Measurements from ENCODE around the gene PRR18. TPM values are rescaled to one million over a fixed set of nuclear protein-coding genes. Genes with fewer than 3 reads are reported as not detected.

PRR18 gene
- total RNA-seq, 2 donors from 2014 or later = not detected

GRCh38 chr6:166282394-166283032, 25.7 kb downstream of the PRR18 start:
- intact Hi-C loops (cut with DNase I, micrococcal nuclease) = no loop called here
- DNase-seq (no peak), ATAC-seq (no peak)

- intact Hi-C loops (cut with DNase I, micrococcal nuclease) = no loop called here
- no peak for ATAC-seq
- no peak for DNase-seq
Measured at GRCh38 chr6:166281104-166281503, 27.1 kb downstream of the PRR18 start.

GRCh38 chr6:166279393-166279679, 28.9 kb downstream of the PRR18 start:
- no peak for DNase-seq
- no peak for ATAC-seq
- intact Hi-C loops (cut with DNase I, micrococcal nuclease) = loop anchor here in 1 of 2 donors (10.0 kb wide), 1 partner anchor 115 kb away; no protein-coding TSS in a partner anchor

GRCh38 chr6:166278579-166279392, 29.4 kb downstream of the PRR18 start:
- ATAC-seq (no peak), DNase-seq (no peak)
- intact Hi-C loops (cut with DNase I, micrococcal nuclease) = loop anchor here in 1 of 2 donors (10.0 kb wide), 1 partner anchor 116 kb away; no protein-coding TSS in a partner anchor

- ATAC-seq = no peak
- intact Hi-C loops (cut with DNase I, micrococcal nuclease) = loop anchor here in 1 of 2 donors (10.0 kb wide), 1 partner anchor 117 kb away; no protein-coding TSS in a partner anchor
Measured at GRCh38 chr6:166277892-166278578, 30.2 kb downstream of the PRR18 start.

GRCh38 chr6:166277018-166277417, 31.2 kb downstream of the PRR18 start:
- ATAC-seq = no peak
- intact Hi-C loops (cut with DNase I, micrococcal nuclease) = loop anchor here in 1 of 2 donors (10.0 kb wide), 1 partner anchor 118 kb away; no protein-coding TSS in a partner anchor
- DNase-seq = no peak

More at GRCh38 chr6:166277892-166278578, 30.2 kb downstream of the PRR18 start:
- DNase-seq = no peak

GRCh38 chr6:166275714-166276166, 32.5 kb downstream of the PRR18 start:
- ATAC-seq = peak; percentile 88
- peak in 1 of 2 donors; percentile 77 for DNase-seq
- intact Hi-C loops (cut with DNase I, micrococcal nuclease) = loop anchor here (2.0 to 10.0 kb wide), 2 partner anchors 119 to 125 kb away; no protein-coding TSS in a partner anchor

GRCh38 chr6:166274739-166275370, 33.3 kb downstream of the PRR18 start:
- DNase-seq (no peak), ATAC-seq (no peak)
- intact Hi-C loops (cut with DNase I, micrococcal nuclease) = loop anchor here (2.0 to 10.0 kb wide), 2 partner anchors 120 to 126 kb away; no protein-coding TSS in a partner anchor

GRCh38 chr6:166274163-166274562, 34.0 kb downstream of the PRR18 start:
- DNase-seq (no peak), ATAC-seq (no peak)
- intact Hi-C loops (cut with DNase I, micrococcal nuclease) = loop anchor here (2.0 to 10.0 kb wide), 2 partner anchors 121 to 127 kb away; no protein-coding TSS in a partner anchor

GRCh38 chr6:166271376-166271765, 36.8 kb downstream of the PRR18 start:
- DNase-seq = no peak
- ATAC-seq = no peak
- intact Hi-C loops (cut with DNase I, micrococcal nuclease) = loop anchor here in 1 of 2 donors (10.0 kb wide), 1 partner anchor 123 kb away; no protein-coding TSS in a partner anchor

- no peak for ATAC-seq
- DNase-seq = no peak
- intact Hi-C loops (cut with DNase I, micrococcal nuclease) = loop anchor here in 1 of 2 donors (10.0 kb wide), 1 partner anchor 124 kb away; no protein-coding TSS in a partner anchor
Measured at GRCh38 chr6:166270706-166271375, 37.4 kb downstream of the PRR18 start.

GRCh38 chr6:166269301-166270039, 38.7 kb downstream of the PRR18 start:
- intact Hi-C loops (cut with DNase I, micrococcal nuclease) = loop anchor here in 1 of 2 donors (10.0 kb wide), 1 partner anchor 125 kb away; no protein-coding TSS in a partner anchor
- ATAC-seq (no peak), DNase-seq (no peak)

- ATAC-seq (no peak), DNase-seq (no peak)
- intact Hi-C loops (cut with DNase I, micrococcal nuclease) = no loop called here
Measured at GRCh38 chr6:166268431-166268830, 39.8 kb downstream of the PRR18 start.

- no peak for ATAC-seq
- DNase-seq = no peak
Measured at GRCh38 chr6:166267526-166267925, 40.7 kb downstream of the PRR18 start.

GRCh38 chr6:166266336-166266735, 41.9 kb downstream of the PRR18 start:
- no peak for ATAC-seq
- intact Hi-C loops (cut with DNase I, micrococcal nuclease) = no loop called here

More at GRCh38 chr6:166267526-166267925, 40.7 kb downstream of the PRR18 start:
- intact Hi-C loops (cut with DNase I, micrococcal nuclease) = no loop called here

GRCh38 chr6:166262743-166263515, 45.3 kb downstream of the PRR18 start:
- intact Hi-C loops (cut with DNase I, micrococcal nuclease) = no loop called here
- ATAC-seq = no peak
- DNase-seq = no peak

More at GRCh38 chr6:166266336-166266735, 41.9 kb downstream of the PRR18 start:
- DNase-seq = no peak

Measured in left colon (tissue), 2 donors.